Kidney (tissue), 14 donors: Measurements from ENCODE around the gene PPAN. TPM values are rescaled to one million over a fixed set of nuclear protein-coding genes. Genes with fewer than 3 reads are reported as not detected.
A peak's percentile ranks its signal among the peaks of the same experiment; 100 is the strongest.

Source experiments
- DNase-seq, 5 donors: peaks; one replicate each; pipeline ENCODE4 v3.0.0-alpha.2; 2013 to 2020
- FAIRE-seq: peaks from 2 replicates; lab custom pipeline; 2012; peaks lifted over from hg19 to GRCh38; lab: Jason Lieb, UNC
- H3K27ac ChIP-seq, 2 donors: one replicate each; pipeline ENCODE4 v1.7.0; 2013; ENCODE audit warnings: low read depth in 2 of 2, low read length in 2 of 2, inconsistent platforms in 1 of 2
- H3K27me3 ChIP-seq: one replicate; pipeline ENCODE4 v1.7.1; 2013; ENCODE audit warnings: low read length, inconsistent platforms; ENCODE audit not compliant: control insufficient read depth, insufficient read depth
- H3K36me3 ChIP-seq, 3 donors: one replicate each; pipeline versions ENCODE4 v1.7.0 to v1.7.1; 2013; ENCODE audit warnings: low read length in 3 of 3, control low read depth in 1 of 3, inconsistent platforms in 1 of 3; ENCODE audit not compliant: insufficient read depth in 3 of 3, control insufficient read depth in 2 of 3
- H3K4me1 ChIP-seq, 3 donors: one replicate each; pipeline versions ENCODE4 v1.7.0 to v1.7.1; 2013; ENCODE audit warnings: low read length in 3 of 3, inconsistent platforms in 1 of 3, low read depth in 1 of 3; ENCODE audit not compliant: control insufficient read depth in 2 of 3, insufficient read depth in 2 of 3
- H3K4me3 ChIP-seq, 3 donors: one replicate each; pipeline versions ENCODE4 v1.7.0 to v1.8.1; 2013; ENCODE audit warnings: low read length in 3 of 3, control low read depth in 1 of 3, inconsistent platforms in 1 of 3
- H3K9ac ChIP-seq, 3 donors: one replicate each; pipeline versions ENCODE4 v1.7.0 to v1.7.1; 2013; ENCODE audit warnings: low read length in 3 of 3, control low read depth in 1 of 3, inconsistent platforms in 1 of 3
- H3K9me3 ChIP-seq, 3 donors: one replicate each; pipeline versions ENCODE4 v1.7.0 to v1.7.1; 2013; ENCODE audit warnings: low read length in 3 of 3, control low read depth in 1 of 3, inconsistent platforms in 1 of 3; ENCODE audit not compliant: control insufficient read depth in 2 of 3, insufficient read depth in 1 of 3
- intact Hi-C: fragments of 100-400 bp; cut with DNase I; formaldehyde crosslinking; loops from one replicate; pipeline ENCODE4 v1.11.1; 2022
- polyA plus RNA-seq: library from polyadenylated mRNA; stranded (reverse); fragments of 350-450 nt; fragmentation: Illumina TruSeq; extraction: RNeasy Lipid Tissue Mini Kit (QIAGEN cat#74804); gene quantifications from one replicate; pipeline ENCODE4 v1.2.3, GENCODE V29; 2014; ENCODE audit warnings: low read depth, low replicate concordance; ENCODE audit not compliant: insufficient read depth
- total RNA-seq: library from RNA; stranded (reverse); fragmentation: NEBNext Ultra II Directional; extraction: Animal tissue kit (Norgen Biotek cat#: 25700); gene quantifications from one replicate; pipeline ENCODE4 v1.2.1, GENCODE V29; 2021
- TF ChIP-seq, protein P1 (sequence below): IDR thresholded peaks from 3 replicates; pipeline ENCODE4 v1.5.1; 2012; ENCODE audit warnings: mild to moderate bottlenecking, moderate library complexity, borderline replicate concordance; ENCODE audit not compliant: insufficient read depth; ENCODE audit errors: extremely low read depth
- donor health status: control.
- donor health status: control.
- donor health status: control.
- donor health status: control.
- donor health status: control.
- donor health status: DM: yes; HTN: yes; CAD: no.
- donor health status: Normal renal cell carcinoma (clear cell type).

Gene PPAN
- total and polyA plus RNA-seq, 2 donors from 2014 or later = 25.2 to 43.2 TPM

DNA sequence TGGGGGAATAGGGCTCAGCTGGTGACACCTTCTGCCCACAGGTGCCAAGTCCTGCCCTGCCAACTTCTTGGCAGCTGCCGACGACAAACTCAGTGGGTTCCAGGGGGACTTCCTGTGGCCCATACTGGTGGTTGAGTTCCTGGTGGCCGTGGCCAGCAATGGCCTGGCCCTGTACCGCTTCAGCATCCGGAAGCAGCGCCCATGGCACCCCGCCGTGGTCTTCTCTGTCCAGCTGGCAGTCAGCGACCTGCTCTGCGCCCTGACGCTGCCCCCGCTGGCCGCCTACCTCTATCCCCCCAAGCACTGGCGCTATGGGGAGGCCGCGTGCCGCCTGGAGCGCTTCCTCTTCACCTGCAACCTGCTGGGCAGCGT, 7.4 kb downstream of the PPAN start:
- H3K27ac ChIP-seq = no peak overlapping the region
- peak in 1 of 5 donors; percentile 48 for DNase-seq
- no peak overlapping the region for H3K9ac ChIP-seq
- H3K36me3 ChIP-seq = peaks cover 2 to 26% (median 9%) of the 10 kb centered on the region in 3 donors
- intact Hi-C loops = no loop called here
- no peaks in the 10 kb centered on the region for H3K27me3 ChIP-seq
- H3K4me3 ChIP-seq = no peak overlapping the region
- H3K9me3 ChIP-seq = no peaks in the 10 kb centered on the region
- TF ChIP-seq, protein P1, sequence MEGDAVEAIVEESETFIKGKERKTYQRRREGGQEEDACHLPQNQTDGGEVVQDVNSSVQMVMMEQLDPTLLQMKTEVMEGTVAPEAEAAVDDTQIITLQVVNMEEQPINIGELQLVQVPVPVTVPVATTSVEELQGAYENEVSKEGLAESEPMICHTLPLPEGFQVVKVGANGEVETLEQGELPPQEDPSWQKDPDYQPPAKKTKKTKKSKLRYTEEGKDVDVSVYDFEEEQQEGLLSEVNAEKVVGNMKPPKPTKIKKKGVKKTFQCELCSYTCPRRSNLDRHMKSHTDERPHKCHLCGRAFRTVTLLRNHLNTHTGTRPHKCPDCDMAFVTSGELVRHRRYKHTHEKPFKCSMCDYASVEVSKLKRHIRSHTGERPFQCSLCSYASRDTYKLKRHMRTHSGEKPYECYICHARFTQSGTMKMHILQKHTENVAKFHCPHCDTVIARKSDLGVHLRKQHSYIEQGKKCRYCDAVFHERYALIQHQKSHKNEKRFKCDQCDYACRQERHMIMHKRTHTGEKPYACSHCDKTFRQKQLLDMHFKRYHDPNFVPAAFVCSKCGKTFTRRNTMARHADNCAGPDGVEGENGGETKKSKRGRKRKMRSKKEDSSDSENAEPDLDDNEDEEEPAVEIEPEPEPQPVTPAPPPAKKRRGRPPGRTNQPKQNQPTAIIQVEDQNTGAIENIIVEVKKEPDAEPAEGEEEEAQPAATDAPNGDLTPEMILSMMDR = no peak
- no peak for FAIRE-seq
- no peaks in the 10 kb centered on the region for H3K4me1 ChIP-seq

DNA sequence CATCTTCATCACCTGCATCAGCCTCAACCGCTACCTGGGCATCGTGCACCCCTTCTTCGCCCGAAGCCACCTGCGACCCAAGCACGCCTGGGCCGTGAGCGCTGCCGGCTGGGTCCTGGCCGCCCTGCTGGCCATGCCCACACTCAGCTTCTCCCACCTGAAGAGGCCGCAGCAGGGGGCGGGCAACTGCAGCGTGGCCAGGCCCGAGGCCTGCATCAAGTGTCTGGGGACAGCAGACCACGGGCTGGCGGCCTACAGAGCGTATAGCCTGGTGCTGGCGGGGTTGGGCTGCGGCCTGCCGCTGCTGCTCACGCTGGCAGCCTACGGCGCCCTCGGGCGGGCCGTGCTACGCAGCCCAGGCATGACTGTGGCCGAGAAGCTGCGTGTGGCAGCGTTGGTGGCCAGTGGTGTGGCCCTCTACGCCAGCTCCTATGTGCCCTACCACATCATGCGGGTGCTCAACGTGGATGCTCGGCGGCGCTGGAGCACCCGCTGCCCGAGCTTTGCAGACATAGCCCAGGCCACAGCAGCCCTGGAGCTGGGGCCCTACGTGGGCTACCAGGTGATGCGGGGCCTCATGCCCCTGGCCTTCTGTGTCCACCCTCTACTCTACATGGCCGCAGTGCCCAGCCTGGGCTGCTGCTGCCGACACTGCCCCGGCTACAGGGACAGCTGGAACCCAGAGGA, 7.9 kb downstream of the PPAN start:
- intact Hi-C loops = no loop called here
- H3K27ac ChIP-seq = no peak overlapping the region
- H3K4me3 ChIP-seq = no peak overlapping the region
- H3K27me3 ChIP-seq = no peaks in the 10 kb centered on the region
- TF ChIP-seq, protein P1 = no peak
- peaks cover 0 to 5% (median 0%) of the 10 kb centered on the region in 3 donors for H3K4me1 ChIP-seq
- H3K9me3 ChIP-seq = no peaks in the 10 kb centered on the region
- H3K36me3 ChIP-seq = peaks cover 2 to 24% (median 9%) of the 10 kb centered on the region in 3 donors
- no peak overlapping the region for H3K9ac ChIP-seq
- DNase-seq (no peak), FAIRE-seq (no peak)

DNA sequence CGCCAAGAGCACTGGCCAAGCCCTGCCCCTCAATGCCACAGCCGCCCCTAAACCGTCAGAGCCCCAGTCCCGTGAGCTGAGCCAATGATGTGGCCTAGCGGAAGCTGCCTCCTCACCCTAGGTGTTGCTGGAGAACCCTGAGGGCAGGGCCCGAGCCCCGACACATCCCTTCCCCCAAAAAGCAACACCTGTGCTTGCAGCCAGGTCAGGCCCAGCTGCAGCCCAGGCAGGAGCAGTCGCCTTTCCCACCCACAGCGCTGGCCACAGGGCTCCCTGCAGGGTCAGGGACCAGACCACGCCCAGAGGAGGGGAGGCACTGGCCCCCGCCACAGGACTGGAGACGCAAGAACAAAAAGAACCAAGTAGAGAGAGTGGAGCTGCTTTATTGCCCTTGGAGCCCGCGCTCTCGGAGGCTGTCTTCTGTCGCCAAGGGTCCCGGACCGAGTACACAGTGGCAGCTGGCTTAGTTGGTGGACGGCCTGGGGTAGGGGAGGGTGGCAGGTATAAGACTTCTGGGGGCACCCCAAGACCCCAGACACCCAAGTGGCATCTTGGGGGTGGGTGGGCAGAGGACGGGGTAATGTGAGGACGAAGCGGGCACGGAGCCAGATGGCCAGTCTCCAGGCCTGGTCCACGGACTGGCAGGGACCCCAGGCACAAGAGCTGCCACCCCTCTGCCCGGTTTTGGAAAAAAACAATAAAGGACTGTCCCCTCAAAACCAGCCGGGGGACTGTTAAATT, 8.7 kb downstream of the PPAN start:
- Histone ChIP-seq H3K4me3 (no peak overlapping the region), H3K27ac (no peak overlapping the region), H3K4me1 (peaks cover 0 to 9% (median 0%) of the 10 kb centered on the region in 3 donors), H3K27me3 (no peaks in the 10 kb centered on the region), H3K9me3 (no peaks in the 10 kb centered on the region), H3K36me3 (peaks cover 0 to 18% (median 4%) of the 10 kb centered on the region in 3 donors), H3K9ac (no peak overlapping the region)
- FAIRE-seq = no peak
- TF ChIP-seq, protein P1 = no peak
- intact Hi-C loops = no loop called here
- no peak for DNase-seq
